ENCODE measurements around the gene ARHGAP20. TPM values are rescaled to one million over a fixed set of nuclear protein-coding genes. Genes with fewer than 3 reads are reported as not detected.

ARHGAP20 gene
- total RNA-seq, 2 donors from 2014 or later: 3.7 to 26.8 TPM

GRCh38 chr11:110747531-110747930 is 35.3 kb upstream of the ARHGAP20 start:
- TF ChIP-seq POLR2AphosphoS5 (IDR thresholded peaks at IDR 0.05) (no peak), POLR2A (IDR thresholded peaks at IDR 0.05) (no peak)
- TF ChIP-seq, protein P1, sequence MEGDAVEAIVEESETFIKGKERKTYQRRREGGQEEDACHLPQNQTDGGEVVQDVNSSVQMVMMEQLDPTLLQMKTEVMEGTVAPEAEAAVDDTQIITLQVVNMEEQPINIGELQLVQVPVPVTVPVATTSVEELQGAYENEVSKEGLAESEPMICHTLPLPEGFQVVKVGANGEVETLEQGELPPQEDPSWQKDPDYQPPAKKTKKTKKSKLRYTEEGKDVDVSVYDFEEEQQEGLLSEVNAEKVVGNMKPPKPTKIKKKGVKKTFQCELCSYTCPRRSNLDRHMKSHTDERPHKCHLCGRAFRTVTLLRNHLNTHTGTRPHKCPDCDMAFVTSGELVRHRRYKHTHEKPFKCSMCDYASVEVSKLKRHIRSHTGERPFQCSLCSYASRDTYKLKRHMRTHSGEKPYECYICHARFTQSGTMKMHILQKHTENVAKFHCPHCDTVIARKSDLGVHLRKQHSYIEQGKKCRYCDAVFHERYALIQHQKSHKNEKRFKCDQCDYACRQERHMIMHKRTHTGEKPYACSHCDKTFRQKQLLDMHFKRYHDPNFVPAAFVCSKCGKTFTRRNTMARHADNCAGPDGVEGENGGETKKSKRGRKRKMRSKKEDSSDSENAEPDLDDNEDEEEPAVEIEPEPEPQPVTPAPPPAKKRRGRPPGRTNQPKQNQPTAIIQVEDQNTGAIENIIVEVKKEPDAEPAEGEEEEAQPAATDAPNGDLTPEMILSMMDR (IDR thresholded peaks at IDR 0.05): no peak
- no peak overlapping the region for H3K4me3 ChIP-seq
- H3K27me3 ChIP-seq (replicated peaks; ENCODE audit: insufficient read depth): no peaks in the 10 kb centered on the region
- no peak overlapping the region for H3K27ac ChIP-seq
- intact Hi-C loops (cut with DNase I): no loop called here
- WGBS: 40% methylated on average over 4 of the region's 4 CpGs
- H3K36me3 ChIP-seq: no peaks in the 10 kb centered on the region
- DNase-seq (ENCODE audit: low spot score): no peak
- no peaks in the 10 kb centered on the region for H3K9me3 ChIP-seq
- H3K4me1 ChIP-seq (replicated peaks): no peaks in the 10 kb centered on the region

- no peak for TF ChIP-seq POLR2AphosphoS5 (IDR thresholded peaks at IDR 0.05)
- TF ChIP-seq, protein P1 (IDR thresholded peaks at IDR 0.05): no peak
- TF ChIP-seq POLR2A (IDR thresholded peaks at IDR 0.05): no peak
- H3K36me3 ChIP-seq: no peaks in the 10 kb centered on the region
- H3K9me3 ChIP-seq: no peaks in the 10 kb centered on the region
- 93% methylated on average over 1 of the region's 1 CpG for WGBS
- no peak overlapping the region for H3K4me3 ChIP-seq
- no peaks in the 10 kb centered on the region for H3K27me3 ChIP-seq (replicated peaks; ENCODE audit: insufficient read depth)
- no peaks in the 10 kb centered on the region for H3K4me1 ChIP-seq (replicated peaks)
- H3K27ac ChIP-seq: no peak overlapping the region
- DNase-seq (ENCODE audit: low spot score): no peak
- intact Hi-C loops (cut with DNase I): no loop called here
These were observed 26.4 kb upstream of the ARHGAP20 start for GRCh38 chr11:110738641-110739040.

GRCh38 chr11:110737593-110737992 is 25.4 kb upstream of the ARHGAP20 start:
- Histone ChIP-seq H3K36me3 (no peaks in the 10 kb centered on the region), H3K9me3 (no peaks in the 10 kb centered on the region), H3K4me1 (replicated peaks) (no peaks in the 10 kb centered on the region), H3K27me3 (replicated peaks; ENCODE audit: insufficient read depth) (no peaks in the 10 kb centered on the region), H3K27ac (no peak overlapping the region), H3K4me3 (no peak overlapping the region)
- 93% methylated on average over 2 of the region's 2 CpGs for WGBS
- no peak for TF ChIP-seq POLR2A (IDR thresholded peaks at IDR 0.05)
- TF ChIP-seq, protein P1 (IDR thresholded peaks at IDR 0.05): no peak
- no peak for TF ChIP-seq POLR2AphosphoS5 (IDR thresholded peaks at IDR 0.05)
- intact Hi-C loops (cut with DNase I): no loop called here
- DNase-seq (ENCODE audit: low spot score): no peak

GRCh38 chr11:110736171-110736553 is 23.9 kb upstream of the ARHGAP20 start:
- no peak for DNase-seq (ENCODE audit: low spot score)
- H3K36me3 ChIP-seq: no peaks in the 10 kb centered on the region
- H3K27me3 ChIP-seq (replicated peaks; ENCODE audit: insufficient read depth): no peaks in the 10 kb centered on the region
- intact Hi-C loops (cut with DNase I): no loop called here
- H3K4me3 ChIP-seq: no peak overlapping the region
- no peaks in the 10 kb centered on the region for H3K4me1 ChIP-seq (replicated peaks)
- no peak overlapping the region for H3K27ac ChIP-seq
- H3K9me3 ChIP-seq: no peaks in the 10 kb centered on the region
- TF ChIP-seq POLR2AphosphoS5 (IDR thresholded peaks at IDR 0.05): no peak
- TF ChIP-seq POLR2A (IDR thresholded peaks at IDR 0.05): no peak
- TF ChIP-seq, protein P1 (IDR thresholded peaks at IDR 0.05): no peak
- WGBS: 69% methylated on average over 2 of the region's 2 CpGs

GRCh38 chr11:110735455-110736170 is 23.4 kb upstream of the ARHGAP20 start:
- Histone ChIP-seq H3K4me1 (replicated peaks) (no peaks in the 10 kb centered on the region), H3K9me3 (no peaks in the 10 kb centered on the region), H3K4me3 (no peak overlapping the region), H3K27ac (no peak overlapping the region), H3K36me3 (no peaks in the 10 kb centered on the region), H3K27me3 (replicated peaks; ENCODE audit: insufficient read depth) (no peaks in the 10 kb centered on the region)
- no peak for TF ChIP-seq POLR2A (IDR thresholded peaks at IDR 0.05)
- TF ChIP-seq, protein P1 (IDR thresholded peaks at IDR 0.05): no peak
- TF ChIP-seq POLR2AphosphoS5 (IDR thresholded peaks at IDR 0.05): no peak
- intact Hi-C loops (cut with DNase I): no loop called here
- no peak for DNase-seq (ENCODE audit: low spot score)

Data from prostate gland (tissue), 2 donors.